Measurements from ENCODE around the gene GMPPB.
"Not testable (repeated sequence)": the region's sequence is repeated elsewhere in the genome, so short reads cannot be mapped to it uniquely, and the experiment has no call there.

DNA sequence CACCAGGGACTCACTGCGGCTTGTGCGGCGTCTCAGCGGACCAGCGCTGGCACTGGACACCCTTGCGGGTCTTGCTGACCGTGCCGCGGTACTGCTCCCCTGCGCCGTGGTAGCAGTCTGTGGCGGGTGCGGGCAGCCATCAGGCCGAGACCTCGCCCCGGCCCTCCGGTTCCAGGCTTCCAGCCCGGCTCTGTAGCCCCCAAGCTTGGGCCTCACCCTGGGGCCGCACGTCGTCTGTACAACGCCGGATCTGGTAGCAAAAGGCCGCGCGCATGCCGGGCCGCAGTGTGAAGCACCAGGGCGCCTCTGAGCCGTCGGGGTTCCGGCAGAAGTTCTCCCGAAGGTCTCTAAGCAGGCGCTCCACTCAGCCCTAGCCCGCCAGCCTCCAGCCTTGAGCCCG, 37.9 kb downstream of the GMPPB start:
- not testable (repeated sequence) for TF ChIP-seq SUZ12 (IDR thresholded peaks at IDR 0.05; ENCODE audit: extremely low read depth, insufficient read depth, insufficient read length); YY1 (IDR thresholded peaks at IDR 0.05; ENCODE audit: insufficient read depth, insufficient read length)
